ENCODE results near the gene DISP3.

- no peak for TF ChIP-seq ZNF274 (IDR thresholded peaks at IDR 0.05; ENCODE audit: low read depth, low read length)
- TF ChIP-seq YY1 (IDR thresholded peaks at IDR 0.05; ENCODE audit: insufficient read depth, insufficient read length): no peak
These were observed 15.8 kb upstream of the DISP3 start for GRCh38 chr1:11463177-11463576.

Measured in NT2/D1 (cell line).